Spleen (tissue), 7 donors: Measurements from ENCODE around the gene ZNF692.

Experiments used
- POLR2A ChIP-seq, 3 donors: fragments of 450-650 bp; IDR thresholded peaks; one replicate each; pipeline ENCODE4 v1.5.1; 2017; ENCODE audit warnings: antibody characterized with exemption in 3 of 3, mild to moderate bottlenecking in 1 of 3
- POLR2AphosphoS5 ChIP-seq, 3 donors: sonication (generic); formaldehyde crosslinking; IDR thresholded peaks; one replicate each; pipeline ENCODE4 v1.5.1; 2017; ENCODE audit warnings: antibody characterized with exemption in 3 of 3
- TF ChIP-seq, protein P1 (sequence below), 11 experiments: fragments of 200-600 bp in 7 of 11; fragments of 450-650 bp in 4 of 11; sonication (generic) in 4 of 11; IDR thresholded peaks in 8 of 11; conservative IDR thresholded peaks in 3 of 11; 1 replicate in 7 of 11; 2 replicates in 4 of 11; pipeline versions ENCODE4 v1.4.0 to v1.8.0; 2016 to 2021; ENCODE audit warnings: antibody characterized with exemption in 11 of 11, inconsistent platforms in 4 of 11, mild to moderate bottlenecking in 1 of 11
- donor health status: DM: no; HTN: no; CAD: no; lungs with moderate emphysema.
- donor health status: DM: no; HTN: no; CAD: no.
- donor health status: DM: no; HTN: no; CAD: no.

GRCh38 chr1:248858096-248858890 is 592 bp downstream of the ZNF692 start:
- TF ChIP-seq, protein P1, sequence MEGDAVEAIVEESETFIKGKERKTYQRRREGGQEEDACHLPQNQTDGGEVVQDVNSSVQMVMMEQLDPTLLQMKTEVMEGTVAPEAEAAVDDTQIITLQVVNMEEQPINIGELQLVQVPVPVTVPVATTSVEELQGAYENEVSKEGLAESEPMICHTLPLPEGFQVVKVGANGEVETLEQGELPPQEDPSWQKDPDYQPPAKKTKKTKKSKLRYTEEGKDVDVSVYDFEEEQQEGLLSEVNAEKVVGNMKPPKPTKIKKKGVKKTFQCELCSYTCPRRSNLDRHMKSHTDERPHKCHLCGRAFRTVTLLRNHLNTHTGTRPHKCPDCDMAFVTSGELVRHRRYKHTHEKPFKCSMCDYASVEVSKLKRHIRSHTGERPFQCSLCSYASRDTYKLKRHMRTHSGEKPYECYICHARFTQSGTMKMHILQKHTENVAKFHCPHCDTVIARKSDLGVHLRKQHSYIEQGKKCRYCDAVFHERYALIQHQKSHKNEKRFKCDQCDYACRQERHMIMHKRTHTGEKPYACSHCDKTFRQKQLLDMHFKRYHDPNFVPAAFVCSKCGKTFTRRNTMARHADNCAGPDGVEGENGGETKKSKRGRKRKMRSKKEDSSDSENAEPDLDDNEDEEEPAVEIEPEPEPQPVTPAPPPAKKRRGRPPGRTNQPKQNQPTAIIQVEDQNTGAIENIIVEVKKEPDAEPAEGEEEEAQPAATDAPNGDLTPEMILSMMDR (IDR thresholded peaks at IDR 0.05 in 8 of 11, conservative IDR thresholded peaks at IDR 0.05 in 3 of 11), result peak; percentile 13 to 71 (median 56)
- TF ChIP-seq POLR2A (IDR thresholded peaks at IDR 0.05) (no peak), POLR2AphosphoS5 (IDR thresholded peaks at IDR 0.05) (peak; percentile 59 to 83 (median 74))
